Panc1 (cell line): ENCODE data around the gene CEBPE. TPM values are rescaled to one million over a fixed set of nuclear protein-coding genes. Genes with fewer than 3 reads are reported as not detected.
A peak's percentile ranks its signal among the peaks of the same experiment; 100 is the strongest.

Experiments used
- ATAC-seq: fragments of 200-7000 bp; cut with Tn5 transposase; 2 replicates; pipeline ENCODE4 v1.9.1; 2020; ENCODE audit warnings: mild to moderate bottlenecking, moderate library complexity
- BruUV-seq: library from RNA; stranded (reverse); fragments of 400-500 nt; replicated peaks from 2 replicates; lab custom pipeline; 2021; lab: Mats Ljungman, UMichigan
- CTCF ChIA-PET: fragments of 300-600 bp; sonication (Branson Sonifier 250); formaldehyde crosslinking; loops from one replicate; lab custom pipeline; 2022; ENCODE audit warnings: antibody characterized with exemption; lab: Charles Lee
- POLR2A ChIA-PET: fragments of 300-600 bp; sonication (Branson Sonifier 250); formaldehyde crosslinking; loops from one replicate; lab custom pipeline; 2022; ENCODE audit warnings: antibody characterized with exemption; lab: Charles Lee
- DNase-seq: peaks from one replicate; pipeline ENCODE4 v3.0.0-alpha.2; 2010; ENCODE audit warnings: low read depth, low spot score
- H3K27ac ChIP-seq: 2 replicates; pipeline ENCODE4 v1.5.1; 2011; ENCODE audit warnings: mild to moderate bottlenecking, low read length, inconsistent platforms
- H3K27me3 ChIP-seq: fragments of 200-500 bp; sonication (Bioruptor generic); 2 replicates; pipeline ENCODE4 v1.6.0; 2014; ENCODE audit warnings: low read length, inconsistent platforms; ENCODE audit not compliant: control insufficient read depth, insufficient read depth
- H3K36me3 ChIP-seq: fragments of 200-500 bp; sonication (Bioruptor generic); 2 replicates; pipeline ENCODE4 v1.5.1; 2014; ENCODE audit warnings: inconsistent platforms, mild to moderate bottlenecking, low read length, moderate library complexity; ENCODE audit not compliant: control insufficient read depth, insufficient read depth
- H3K4me1 ChIP-seq: 2 replicates; pipeline ENCODE4 v1.5.1; 2011; ENCODE audit warnings: inconsistent platforms, mild to moderate bottlenecking, low read length, moderate library complexity; ENCODE audit not compliant: control insufficient read depth, insufficient read depth
- H3K4me3 ChIP-seq, 2 experiments: 2 replicates each; pipeline ENCODE4 v1.5.1; 2011 to 2012; ENCODE audit warnings: low read depth in 2 of 2, low read length in 2 of 2, mild to moderate bottlenecking in 2 of 2, inconsistent platforms in 1 of 2, moderate library complexity in 1 of 2
- H3K9me3 ChIP-seq: fragments of 200-500 bp; sonication (Bioruptor generic); 2 replicates; pipeline ENCODE4 v1.5.1; 2014; ENCODE audit warnings: low read depth, mild to moderate bottlenecking, inconsistent platforms, low read length, moderate library complexity; ENCODE audit not compliant: control insufficient read depth, insufficient read depth
- POLR2AphosphoS5 ChIP-seq: IDR thresholded peaks from 2 replicates; pipeline ENCODE4 v1.6.1; 2012; ENCODE audit warnings: mild to moderate bottlenecking, low read depth, low read length, moderate library complexity
- SIN3A ChIP-seq: IDR thresholded peaks from 2 replicates; pipeline ENCODE4 v1.6.1; 2012; ENCODE audit warnings: low read depth, mild to moderate bottlenecking, low read length, moderate library complexity, borderline replicate concordance; ENCODE audit not compliant: insufficient read depth
- TCF7L2 ChIP-seq: IDR thresholded peaks from 2 replicates; pipeline ENCODE4 v1.6.1; 2011; ENCODE audit warnings: mild to moderate bottlenecking, low read depth, low read length, inconsistent platforms
- in situ Hi-C: cut with HindIII; loops from 2 replicates; pipeline ENCODE4 v1.10.0; 2016; ENCODE audit warnings: low sequenced_read_pairs, low pct_unique_long_range_greater_than_20kb
- intact Hi-C: fragments of 100-400 bp; cut with micrococcal nuclease; formaldehyde crosslinking; loops from one replicate; pipeline ENCODE4 v1.10.0; 2022; ENCODE audit not compliant: unreplicated experiment
- total RNA-seq: library from RNA; stranded (reverse); gene quantifications from one replicate; pipeline ENCODE4 v1.2.1, GENCODE V29; 2021; ENCODE audit not compliant: unreplicated experiment
- TF ChIP-seq, protein P1 (sequence below): fragments of 450-650 bp; IDR thresholded peaks from 2 replicates; pipeline ENCODE4 v1.5.1; 2017; ENCODE audit warnings: mild to moderate bottlenecking
- TF ChIP-seq, protein P2 (sequence below), 2 experiments: IDR thresholded peaks; 2 replicates each; pipeline ENCODE4 v1.6.1; 2011 to 2012; ENCODE audit warnings: low read depth in 2 of 2, control low read depth in 1 of 2, low read length in 1 of 2, mild to moderate bottlenecking in 1 of 2, moderate library complexity in 1 of 2; ENCODE audit not compliant: insufficient read depth in 1 of 2

CEBPE gene
- total RNA-seq, 1 experiment from 2014 or later, result not detected

DNA sequence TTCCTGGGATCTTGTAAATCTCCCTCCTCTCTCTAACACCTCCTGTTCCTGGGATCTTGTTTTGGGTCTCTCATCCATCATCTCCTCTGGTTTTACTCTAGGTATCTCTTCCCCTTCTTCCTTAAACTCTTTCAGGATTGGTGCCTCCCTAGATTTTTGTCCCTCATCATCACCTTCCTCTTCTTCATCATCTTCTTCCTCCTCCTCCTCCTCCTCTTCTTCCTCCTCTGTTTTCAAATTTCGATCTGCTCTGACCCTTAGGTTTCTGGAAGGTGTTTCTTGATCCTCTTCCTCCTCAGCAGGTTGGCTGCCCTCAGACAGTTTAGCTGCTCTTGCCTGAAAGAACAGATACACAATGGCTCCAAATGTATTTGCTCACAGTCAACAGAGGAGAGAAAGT, 38.6 kb downstream of the CEBPE start:
- no TSS peak for BruUV-seq
- intact Hi-C loops, result no loop called here
- no peak overlapping the region for H3K27ac ChIP-seq
- peaks cover 44% of the 10 kb centered on the region for H3K36me3 ChIP-seq
- POLR2A ChIA-PET, result no interaction called here
- peaks cover 13% of the 10 kb centered on the region for H3K4me1 ChIP-seq
- H3K9me3 ChIP-seq, result no peaks in the 10 kb centered on the region
- no peak for TF ChIP-seq POLR2AphosphoS5
- no peak for TF ChIP-seq TCF7L2
- TF ChIP-seq, protein P1, sequence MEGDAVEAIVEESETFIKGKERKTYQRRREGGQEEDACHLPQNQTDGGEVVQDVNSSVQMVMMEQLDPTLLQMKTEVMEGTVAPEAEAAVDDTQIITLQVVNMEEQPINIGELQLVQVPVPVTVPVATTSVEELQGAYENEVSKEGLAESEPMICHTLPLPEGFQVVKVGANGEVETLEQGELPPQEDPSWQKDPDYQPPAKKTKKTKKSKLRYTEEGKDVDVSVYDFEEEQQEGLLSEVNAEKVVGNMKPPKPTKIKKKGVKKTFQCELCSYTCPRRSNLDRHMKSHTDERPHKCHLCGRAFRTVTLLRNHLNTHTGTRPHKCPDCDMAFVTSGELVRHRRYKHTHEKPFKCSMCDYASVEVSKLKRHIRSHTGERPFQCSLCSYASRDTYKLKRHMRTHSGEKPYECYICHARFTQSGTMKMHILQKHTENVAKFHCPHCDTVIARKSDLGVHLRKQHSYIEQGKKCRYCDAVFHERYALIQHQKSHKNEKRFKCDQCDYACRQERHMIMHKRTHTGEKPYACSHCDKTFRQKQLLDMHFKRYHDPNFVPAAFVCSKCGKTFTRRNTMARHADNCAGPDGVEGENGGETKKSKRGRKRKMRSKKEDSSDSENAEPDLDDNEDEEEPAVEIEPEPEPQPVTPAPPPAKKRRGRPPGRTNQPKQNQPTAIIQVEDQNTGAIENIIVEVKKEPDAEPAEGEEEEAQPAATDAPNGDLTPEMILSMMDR, result no peak
- TF ChIP-seq, protein P2, sequence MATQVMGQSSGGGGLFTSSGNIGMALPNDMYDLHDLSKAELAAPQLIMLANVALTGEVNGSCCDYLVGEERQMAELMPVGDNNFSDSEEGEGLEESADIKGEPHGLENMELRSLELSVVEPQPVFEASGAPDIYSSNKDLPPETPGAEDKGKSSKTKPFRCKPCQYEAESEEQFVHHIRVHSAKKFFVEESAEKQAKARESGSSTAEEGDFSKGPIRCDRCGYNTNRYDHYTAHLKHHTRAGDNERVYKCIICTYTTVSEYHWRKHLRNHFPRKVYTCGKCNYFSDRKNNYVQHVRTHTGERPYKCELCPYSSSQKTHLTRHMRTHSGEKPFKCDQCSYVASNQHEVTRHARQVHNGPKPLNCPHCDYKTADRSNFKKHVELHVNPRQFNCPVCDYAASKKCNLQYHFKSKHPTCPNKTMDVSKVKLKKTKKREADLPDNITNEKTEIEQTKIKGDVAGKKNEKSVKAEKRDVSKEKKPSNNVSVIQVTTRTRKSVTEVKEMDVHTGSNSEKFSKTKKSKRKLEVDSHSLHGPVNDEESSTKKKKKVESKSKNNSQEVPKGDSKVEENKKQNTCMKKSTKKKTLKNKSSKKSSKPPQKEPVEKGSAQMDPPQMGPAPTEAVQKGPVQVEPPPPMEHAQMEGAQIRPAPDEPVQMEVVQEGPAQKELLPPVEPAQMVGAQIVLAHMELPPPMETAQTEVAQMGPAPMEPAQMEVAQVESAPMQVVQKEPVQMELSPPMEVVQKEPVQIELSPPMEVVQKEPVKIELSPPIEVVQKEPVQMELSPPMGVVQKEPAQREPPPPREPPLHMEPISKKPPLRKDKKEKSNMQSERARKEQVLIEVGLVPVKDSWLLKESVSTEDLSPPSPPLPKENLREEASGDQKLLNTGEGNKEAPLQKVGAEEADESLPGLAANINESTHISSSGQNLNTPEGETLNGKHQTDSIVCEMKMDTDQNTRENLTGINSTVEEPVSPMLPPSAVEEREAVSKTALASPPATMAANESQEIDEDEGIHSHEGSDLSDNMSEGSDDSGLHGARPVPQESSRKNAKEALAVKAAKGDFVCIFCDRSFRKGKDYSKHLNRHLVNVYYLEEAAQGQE (IDR thresholded peaks at IDR 0.05; ENCODE audit: insufficient read depth in 1 of 2, low read depth in 2 of 2, low read length in 1 of 2), result no peak
- no peak for TF ChIP-seq SIN3A
- in situ Hi-C loops, result no loop called here
- ATAC-seq (no peak), DNase-seq (no peak)
- no peak overlapping the region for H3K4me3 ChIP-seq
- no peaks in the 10 kb centered on the region for H3K27me3 ChIP-seq
- CTCF ChIA-PET, result interaction anchor here (0.6 kb wide), 1 partner anchor 10 kb away, joined by 3 read pairs; no protein-coding TSS in a partner anchor

DNA sequence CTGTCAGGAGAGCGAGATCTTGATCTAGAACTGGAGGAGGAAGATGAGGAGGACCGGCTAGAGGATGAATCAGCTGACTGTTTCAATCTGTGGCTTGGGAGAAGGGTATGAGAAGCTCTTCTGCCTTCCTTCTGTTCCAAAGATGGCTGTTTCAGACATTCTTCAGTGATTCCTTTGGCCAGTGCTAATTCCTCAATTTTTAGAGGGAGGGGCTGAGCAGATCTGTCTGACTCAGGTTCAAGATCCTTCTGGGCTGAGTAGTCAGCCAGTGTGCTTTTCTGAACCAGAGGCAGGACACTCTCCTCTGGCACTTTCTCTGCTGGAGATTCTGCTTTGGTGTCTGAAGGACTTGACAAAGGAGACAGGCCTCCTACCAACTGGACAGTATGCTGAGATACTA, 39.3 kb downstream of the CEBPE start:
- peaks cover 13% of the 10 kb centered on the region for H3K4me1 ChIP-seq
- ChIA-PET CTCF (no interaction called here), POLR2A (no interaction called here)
- in situ Hi-C loops (no loop called here), intact Hi-C loops (no loop called here)
- ATAC-seq, result no peak
- H3K27me3 ChIP-seq, result no peaks in the 10 kb centered on the region
- peaks cover 44% of the 10 kb centered on the region for H3K36me3 ChIP-seq
- peak overlapping the region; percentile 72 for H3K27ac ChIP-seq
- no TSS peak for BruUV-seq
- no peaks in the 10 kb centered on the region for H3K9me3 ChIP-seq
- no peak for DNase-seq
- no peak overlapping the region for H3K4me3 ChIP-seq
- TF ChIP-seq SIN3A (no peak), POLR2AphosphoS5 (no peak), TCF7L2 (no peak)
- TF ChIP-seq, protein P1, result no peak
- TF ChIP-seq, protein P2 (IDR thresholded peaks at IDR 0.05; ENCODE audit: insufficient read depth in 1 of 2, low read depth in 2 of 2, low read length in 1 of 2), result no peak
